Measurements from ENCODE around the gene PTPN14. TPM values are rescaled to one million over a fixed set of nuclear protein-coding genes. Genes with fewer than 3 reads are reported as not detected.

The PTPN14 gene
- total RNA-seq, 1 experiment from 2014 or later = 88.4 TPM

- TF ChIP-seq FOXP4 (CRISPR knock-in tag; IDR thresholded peaks at IDR 0.05) (no peak), ZNF263 (CRISPR knock-in tag; IDR thresholded peaks at IDR 0.05; ENCODE audit: low read depth) (no peak), JUN (CRISPR knock-in tag; IDR thresholded peaks at IDR 0.05) (no peak)
These were observed 198.6 kb downstream of the PTPN14 start (continued) for GRCh38 chr1:214352838-214353237.

GRCh38 chr1:214351551-214352277, 199.7 kb downstream of the PTPN14 start:
- Mint-ChIP-seq H3K4me1 (peaks cover 30% of the 10 kb centered on the region), H3K27me3 (ENCODE audit: low read depth) (no peaks in the 10 kb centered on the region)
- TF ChIP-seq PRDM15 (CRISPR knock-in tag; IDR thresholded peaks at IDR 0.05) = no peak
- no peak for TF ChIP-seq GTF2I (CRISPR knock-in tag; conservative IDR thresholded peaks at IDR 0.05)
- TF ChIP-seq NR3C1 (CRISPR knock-in tag; conservative IDR thresholded peaks at IDR 0.05; ENCODE audit: low read depth) = no peak
- TF ChIP-seq ZMAT4 (CRISPR knock-in tag; IDR thresholded peaks at IDR 0.05) = no peak
- no peak for TF ChIP-seq TEAD4 (CRISPR knock-in tag; IDR thresholded peaks at IDR 0.05)

GRCh38 chr1:214349781-214350180, 201.6 kb downstream of the PTPN14 start:
- Mint-ChIP-seq H3K27me3 (ENCODE audit: low read depth) (no peaks in the 10 kb centered on the region), H3K9me3 (peaks cover 7% of the 10 kb centered on the region), H3K4me1 (peaks cover 22% of the 10 kb centered on the region), H3K4me3 (no peak overlapping the region), H3K27ac (peak overlapping the region; percentile 97), H3K36me3 (peaks cover 40% of the 10 kb centered on the region)
- ChIA-PET CTCF (interaction anchor here (0.6 to 4.2 kb wide), 10 partner anchors 13 to 235 kb away, joined by 3 to 46 read pairs (median 6); no protein-coding TSS in a partner anchor), POLR2A (no interaction called here)
- TF ChIP-seq IRF1 (CRISPR knock-in tag; IDR thresholded peaks at IDR 0.05) = no peak
- no peak for TF ChIP-seq KAT7 (CRISPR knock-in tag; IDR thresholded peaks at IDR 0.05; ENCODE audit: borderline replicate concordance)
- no peak for TF ChIP-seq TCF7 (CRISPR knock-in tag; IDR thresholded peaks at IDR 0.05; ENCODE audit: low read depth)
- TF ChIP-seq ZNF512 (CRISPR knock-in tag; IDR thresholded peaks at IDR 0.05; ENCODE audit: borderline replicate concordance) = no peak
- no peak for TF ChIP-seq GABPB1 (CRISPR knock-in tag; IDR thresholded peaks at IDR 0.05)
- no peak for TF ChIP-seq ZNF138 (CRISPR knock-in tag; conservative IDR thresholded peaks at IDR 0.05)
- TF ChIP-seq ETV6 (CRISPR knock-in tag; IDR thresholded peaks at IDR 0.05) = no peak
- no peak for TF ChIP-seq SOX15 (CRISPR knock-in tag; IDR thresholded peaks at IDR 0.05)
- TF ChIP-seq ZNF219 (CRISPR knock-in tag; IDR thresholded peaks at IDR 0.05; ENCODE audit: borderline replicate concordance) = no peak
- TF ChIP-seq IRF2 (CRISPR knock-in tag; IDR thresholded peaks at IDR 0.05; ENCODE audit: borderline replicate concordance, low read depth) = no peak
- no peak for TF ChIP-seq NFYB (CRISPR knock-in tag; conservative IDR thresholded peaks at IDR 0.05; ENCODE audit: low read depth)
- no peak for TF ChIP-seq ZNF263 (CRISPR knock-in tag; IDR thresholded peaks at IDR 0.05; ENCODE audit: low read depth)
- ATAC-seq (peak; percentile 81), DNase-seq (ENCODE audit: low spot score) (peak; percentile 42)

More at GRCh38 chr1:214351551-214352277, 199.7 kb downstream of the PTPN14 start:
- H3K9me3 Mint-ChIP-seq = no peaks in the 10 kb centered on the region
- ATAC-seq = no peak
- ChIA-PET CTCF (interaction anchor here (4.2 kb wide), 1 partner anchor 19 kb away, joined by 46 read pairs; no protein-coding TSS in a partner anchor), POLR2A (no interaction called here)
- no peak overlapping the region for H3K27ac Mint-ChIP-seq
- no peak overlapping the region for H3K4me3 Mint-ChIP-seq
- DNase-seq (ENCODE audit: low spot score) = no peak
- peaks cover 49% of the 10 kb centered on the region for H3K36me3 Mint-ChIP-seq
